Breast epithelium (tissue), 3 donors: ENCODE data around the gene OR2J2.

Experiments
- CTCF ChIP-seq, 3 donors: fragments of 450-650 bp; IDR thresholded peaks; one replicate each; pipeline ENCODE4 v1.5.1; 2016 to 2017; ENCODE audit warnings: antibody characterized with exemption in 3 of 3, mild to moderate bottlenecking in 3 of 3, moderate library complexity in 3 of 3
- POLR2A ChIP-seq: fragments of 450-650 bp; IDR thresholded peaks from one replicate; pipeline ENCODE4 v1.6.1; 2016; ENCODE audit warnings: antibody characterized with exemption, mild to moderate bottlenecking, moderate library complexity
- POLR2AphosphoS5 ChIP-seq, 3 donors: sonication (generic); formaldehyde crosslinking; IDR thresholded peaks; one replicate each; pipeline ENCODE4 v1.6.1; 2017; ENCODE audit warnings: antibody characterized with exemption in 3 of 3

- TF ChIP-seq CTCF (IDR thresholded peaks at IDR 0.05) (no peak), POLR2AphosphoS5 (IDR thresholded peaks at IDR 0.05) (no peak), POLR2A (no peak)
Observed at GRCh38 chr6:29216528-29216927, 45.8 kb downstream of the OR2J2 start.
